T-helper 17 cell (primary cell): Measurements from ENCODE around the gene RNASEH1. TPM values are rescaled to one million over a fixed set of nuclear protein-coding genes. Genes with fewer than 3 reads are reported as not detected.

Experiments
- ATAC-seq: fragments of 150-1000 bp; cut with Tn5 transposase; 2 replicates; pipeline ENCODE4 v1.10.0; 2021; ENCODE audit warnings: mild to moderate bottlenecking, moderate library complexity
- DNase-seq, 3 donors: peaks; one replicate each; pipeline versions ENCODE4 v3.0.0 to v3.0.0-alpha.2; 2020 to 2021
- H3K9me3 ChIP-seq: one replicate; pipeline ENCODE4 v1.7.0; 2013; ENCODE audit warnings: low read length, mild to moderate bottlenecking; ENCODE audit not compliant: control insufficient read depth, poor library complexity, severe bottlenecking
- H3K27ac Mint-ChIP-seq: one replicate; pipeline ENCODE4 v1.8.0; 2022; ENCODE audit warnings: mild to moderate bottlenecking, moderate library complexity, mixed read lengths
- H3K27me3 Mint-ChIP-seq: one replicate; pipeline ENCODE4 v1.8.0; 2022; ENCODE audit warnings: mixed read lengths
- H3K36me3 Mint-ChIP-seq: one replicate; pipeline ENCODE4 v1.8.0; 2022; ENCODE audit warnings: low read depth, mixed read lengths
- H3K4me1 Mint-ChIP-seq: one replicate; pipeline ENCODE4 v1.8.0; 2022; ENCODE audit warnings: mild to moderate bottlenecking, mixed read lengths
- H3K4me3 Mint-ChIP-seq: one replicate; pipeline ENCODE4 v1.8.0; 2022; ENCODE audit warnings: mild to moderate bottlenecking, moderate library complexity, mixed read lengths
- total RNA-seq, 4 donors: library from RNA in 2 of 4; stranded (reverse) in 2 of 4; gene quantifications; one replicate each; pipeline ENCODE4 v1.2.3 and lab custom pipeline; 2022 to 2026

Gene RNASEH1
- total RNA-seq, 2 donors from 2014 or later, result 25.9 to 32.9 TPM

GRCh38 chr2:3535467-3535793, 22.7 kb downstream of the RNASEH1 start:
- no peaks in the 10 kb centered on the region for H3K27me3 Mint-ChIP-seq
- DNase-seq (no peak), ATAC-seq (no peak)
- H3K9me3 ChIP-seq, result no peaks in the 10 kb centered on the region
- no peak overlapping the region for H3K4me3 Mint-ChIP-seq
- no peak overlapping the region for H3K27ac Mint-ChIP-seq
- H3K4me1 Mint-ChIP-seq, result peaks cover 2% of the 10 kb centered on the region
- H3K36me3 Mint-ChIP-seq, result no peaks in the 10 kb centered on the region

GRCh38 chr2:3534251-3534814, 23.8 kb downstream of the RNASEH1 start:
- Mint-ChIP-seq H3K27me3 (no peaks in the 10 kb centered on the region), H3K4me1 (peaks cover 6% of the 10 kb centered on the region), H3K27ac (no peak overlapping the region), H3K4me3 (no peak overlapping the region), H3K36me3 (no peaks in the 10 kb centered on the region)
- no peaks in the 10 kb centered on the region for H3K9me3 ChIP-seq
- ATAC-seq, result no peak
- DNase-seq, result no peak

GRCh38 chr2:3533836-3534235, 24.3 kb downstream of the RNASEH1 start:
- Mint-ChIP-seq H3K27me3 (no peaks in the 10 kb centered on the region), H3K27ac (no peak overlapping the region), H3K36me3 (no peaks in the 10 kb centered on the region), H3K4me3 (no peak overlapping the region), H3K4me1 (peaks cover 6% of the 10 kb centered on the region)
- H3K9me3 ChIP-seq, result no peaks in the 10 kb centered on the region
- ATAC-seq (no peak), DNase-seq (no peak)

- Mint-ChIP-seq H3K27ac (no peak overlapping the region), H3K4me3 (no peak overlapping the region), H3K36me3 (no peaks in the 10 kb centered on the region), H3K27me3 (no peaks in the 10 kb centered on the region), H3K4me1 (peaks cover 6% of the 10 kb centered on the region)
- ATAC-seq, result no peak
- no peaks in the 10 kb centered on the region for H3K9me3 ChIP-seq
- DNase-seq, result no peak
These were observed 25.2 kb downstream of the RNASEH1 start for GRCh38 chr2:3532941-3533340.

- H3K4me3 Mint-ChIP-seq, result no peak overlapping the region
- peaks cover 9% of the 10 kb centered on the region for H3K4me1 Mint-ChIP-seq
- H3K27me3 Mint-ChIP-seq, result no peaks in the 10 kb centered on the region
- DNase-seq (no peak), ATAC-seq (no peak)
- no peaks in the 10 kb centered on the region for H3K9me3 ChIP-seq
- H3K27ac Mint-ChIP-seq, result no peak overlapping the region
- no peaks in the 10 kb centered on the region for H3K36me3 Mint-ChIP-seq
These were observed 28.7 kb downstream of the RNASEH1 start for GRCh38 chr2:3529316-3530025.

- no peak overlapping the region for H3K4me3 Mint-ChIP-seq
- DNase-seq (no peak), ATAC-seq (no peak)
- no peaks in the 10 kb centered on the region for H3K9me3 ChIP-seq
- no peaks in the 10 kb centered on the region for H3K27me3 Mint-ChIP-seq
- H3K4me1 Mint-ChIP-seq, result peaks cover 9% of the 10 kb centered on the region
- H3K27ac Mint-ChIP-seq, result no peak overlapping the region
- no peaks in the 10 kb centered on the region for H3K36me3 Mint-ChIP-seq
These were observed 30.0 kb downstream of the RNASEH1 start for GRCh38 chr2:3527886-3528785.

- peaks cover 9% of the 10 kb centered on the region for H3K4me1 Mint-ChIP-seq
- ATAC-seq (no peak), DNase-seq (no peak)
- H3K9me3 ChIP-seq, result no peaks in the 10 kb centered on the region
- H3K36me3 Mint-ChIP-seq, result no peaks in the 10 kb centered on the region
- H3K27me3 Mint-ChIP-seq, result no peaks in the 10 kb centered on the region
- H3K4me3 Mint-ChIP-seq, result no peak overlapping the region
- no peak overlapping the region for H3K27ac Mint-ChIP-seq
These were observed 31.3 kb downstream of the RNASEH1 start for GRCh38 chr2:3526871-3527270.

- H3K36me3 Mint-ChIP-seq, result peaks cover 2% of the 10 kb centered on the region
- no peak overlapping the region for H3K27ac Mint-ChIP-seq
- DNase-seq (no peak), ATAC-seq (no peak)
- H3K4me1 Mint-ChIP-seq, result peaks cover 25% of the 10 kb centered on the region
- H3K27me3 Mint-ChIP-seq, result no peaks in the 10 kb centered on the region
- no peak overlapping the region for H3K4me3 Mint-ChIP-seq
- H3K9me3 ChIP-seq, result no peaks in the 10 kb centered on the region
These were observed 34.5 kb downstream of the RNASEH1 start for GRCh38 chr2:3523551-3524041.

- Mint-ChIP-seq H3K4me3 (no peak overlapping the region), H3K27ac (no peak overlapping the region), H3K27me3 (no peaks in the 10 kb centered on the region)
These were observed 35.1 kb downstream of the RNASEH1 start for GRCh38 chr2:3522961-3523421.

GRCh38 chr2:3520591-3520990, 37.5 kb downstream of the RNASEH1 start:
- no peak for ATAC-seq
- H3K9me3 ChIP-seq, result no peaks in the 10 kb centered on the region
- peaks cover 2% of the 10 kb centered on the region for H3K36me3 Mint-ChIP-seq
- no peak for DNase-seq
- peak overlapping the region; percentile 93 for H3K27ac Mint-ChIP-seq
- peaks cover 35% of the 10 kb centered on the region for H3K4me1 Mint-ChIP-seq
- H3K4me3 Mint-ChIP-seq, result peak overlapping the region; percentile 92
- H3K27me3 Mint-ChIP-seq, result no peaks in the 10 kb centered on the region

More at GRCh38 chr2:3522961-3523421, 35.1 kb downstream of the RNASEH1 start:
- Mint-ChIP-seq H3K4me1 (peaks cover 28% of the 10 kb centered on the region), H3K36me3 (peaks cover 2% of the 10 kb centered on the region)
- no peak for ATAC-seq
- DNase-seq, result no peak
- H3K9me3 ChIP-seq, result no peaks in the 10 kb centered on the region

GRCh38 chr2:3519255-3520205, 38.6 kb downstream of the RNASEH1 start, which contains the start of gene ADI1:
TSS of gene ADI1 (minus strand) at chr2:3519531. CDS start at chr2:3519487, 44 bp downstream.
- DNase-seq (peak; percentile 63 to 67 (median 67)), ATAC-seq (peak; percentile 74)
- Mint-ChIP-seq H3K4me1 (peaks cover 33% of the 10 kb centered on the region), H3K27ac (peak within 1 kb of the TSS; percentile 93), H3K36me3 (peaks cover 3% of the 10 kb centered on the region), H3K4me3 (peak within 1 kb of the TSS; percentile 92), H3K27me3 (no peaks in the 10 kb centered on the region)
- no peaks in the 10 kb centered on the region for H3K9me3 ChIP-seq

- H3K9me3 ChIP-seq, result no peaks in the 10 kb centered on the region
- H3K27me3 Mint-ChIP-seq, result no peaks in the 10 kb centered on the region
- H3K27ac Mint-ChIP-seq, result peak overlapping the region; percentile 93
- DNase-seq (peak; percentile 97 to 99 (median 98)), ATAC-seq (peak; percentile 74)
- peak overlapping the region; percentile 92 for H3K4me3 Mint-ChIP-seq
- H3K4me1 Mint-ChIP-seq, result peaks cover 35% of the 10 kb centered on the region
- H3K36me3 Mint-ChIP-seq, result peaks cover 4% of the 10 kb centered on the region
These were observed 39.5 kb downstream of the RNASEH1 start for GRCh38 chr2:3518496-3519254.
